ENCODE data around the gene ACTN2. TPM values are rescaled to one million over a fixed set of nuclear protein-coding genes. Genes with fewer than 3 reads are reported as not detected.
"Not testable (repeated sequence)": the region's sequence is repeated elsewhere in the genome, so short reads cannot be mapped to it uniquely, and the experiment has no call there.

ACTN2 gene
- total RNA-seq, 1 donor, result not detected

- no peak for TF ChIP-seq CTCF (IDR thresholded peaks at IDR 0.05; ENCODE audit: insufficient read depth, low read depth, low read length)
- DNase-seq (ENCODE audit: low read depth), result peak; percentile 72
- H3K4me3 ChIP-seq (ENCODE audit: low read depth, low read length), result no peak overlapping the region
Observed at GRCh38 chr1:236654957-236655356, 31.3 kb upstream of the ACTN2 start.

- DNase-seq (ENCODE audit: low read depth), result no peak
- H3K4me3 ChIP-seq (ENCODE audit: low read depth, low read length), result no peak overlapping the region
- TF ChIP-seq CTCF (IDR thresholded peaks at IDR 0.05; ENCODE audit: insufficient read depth, low read depth, low read length), result no peak
Observed at GRCh38 chr1:236657398-236657797, 28.9 kb upstream of the ACTN2 start.

GRCh38 chr1:236659792-236660587, 26.3 kb upstream of the ACTN2 start:
- H3K4me3 ChIP-seq (ENCODE audit: low read depth, low read length), result no peak overlapping the region
- no peak for TF ChIP-seq CTCF (IDR thresholded peaks at IDR 0.05; ENCODE audit: insufficient read depth, low read depth, low read length)
- no peak for DNase-seq (ENCODE audit: low read depth)

GRCh38 chr1:236663934-236664333, 22.4 kb upstream of the ACTN2 start:
- peak; percentile 16 for DNase-seq (ENCODE audit: low read depth)
- TF ChIP-seq CTCF (IDR thresholded peaks at IDR 0.05; ENCODE audit: insufficient read depth, low read depth, low read length), result no peak
- H3K4me3 ChIP-seq (ENCODE audit: low read depth, low read length), result no peak overlapping the region

GRCh38 chr1:236668909-236669308, 17.4 kb upstream of the ACTN2 start:
- H3K4me3 ChIP-seq (ENCODE audit: low read depth, low read length); DNase-seq (ENCODE audit: low read depth): not testable (repeated sequence)

GRCh38 chr1:236670060-236670459, 16.2 kb upstream of the ACTN2 start:
- DNase-seq (ENCODE audit: low read depth), result peak; percentile 23
- no peak for TF ChIP-seq CTCF (IDR thresholded peaks at IDR 0.05; ENCODE audit: insufficient read depth, low read depth, low read length)
- no peak overlapping the region for H3K4me3 ChIP-seq (ENCODE audit: low read depth, low read length)

- DNase-seq (ENCODE audit: low read depth), result peak; percentile 71
- TF ChIP-seq CTCF (IDR thresholded peaks at IDR 0.05; ENCODE audit: insufficient read depth, low read depth, low read length), result no peak
Observed at GRCh38 chr1:236673289-236673919, 12.9 kb upstream of the ACTN2 start.

More at GRCh38 chr1:236673289-236673919, 12.9 kb upstream of the ACTN2 start:
- peak overlapping the region; percentile 16 for H3K4me3 ChIP-seq (ENCODE audit: low read depth, low read length)

Data from fibroblast of villous mesenchyme (primary cell).